Stimulated activated effector memory CD8-positive, alpha-beta T cell treated with anti-CD3 and anti-CD28 coated beads, Interleukin-12 subunit alpha, Interleukin-12 subunit beta, amount 100 ng/mL, for 72 hours (primary cell): ENCODE data around the gene PTPRE.

Experiments
- ATAC-seq: fragments of 150-1000 bp; cut with Tn5 transposase; 2 replicates; pipeline ENCODE4 v1.10.0; 2021
- DNase-seq, 2 donors: peaks; one replicate each; pipeline ENCODE4 v3.0.0; 2021 to 2022; ENCODE audit warnings: low spot score in 2 of 2
- H3K27ac Mint-ChIP-seq: one replicate; pipeline ENCODE4 v1.8.0; 2022; ENCODE audit warnings: mild to moderate bottlenecking, mixed read lengths
- H3K36me3 Mint-ChIP-seq: one replicate; pipeline ENCODE4 v1.8.0; 2022; ENCODE audit warnings: mild to moderate bottlenecking, mixed read lengths
- H3K4me1 Mint-ChIP-seq: one replicate; pipeline ENCODE4 v1.8.0; 2022; ENCODE audit warnings: mixed read lengths
- H3K4me3 Mint-ChIP-seq: one replicate; pipeline ENCODE4 v1.8.0; 2022; ENCODE audit warnings: mild to moderate bottlenecking, mixed read lengths
- H3K9me3 Mint-ChIP-seq: one replicate; pipeline ENCODE4 v1.8.0; 2022; ENCODE audit warnings: mixed read lengths

Gene PTPRE

DNA sequence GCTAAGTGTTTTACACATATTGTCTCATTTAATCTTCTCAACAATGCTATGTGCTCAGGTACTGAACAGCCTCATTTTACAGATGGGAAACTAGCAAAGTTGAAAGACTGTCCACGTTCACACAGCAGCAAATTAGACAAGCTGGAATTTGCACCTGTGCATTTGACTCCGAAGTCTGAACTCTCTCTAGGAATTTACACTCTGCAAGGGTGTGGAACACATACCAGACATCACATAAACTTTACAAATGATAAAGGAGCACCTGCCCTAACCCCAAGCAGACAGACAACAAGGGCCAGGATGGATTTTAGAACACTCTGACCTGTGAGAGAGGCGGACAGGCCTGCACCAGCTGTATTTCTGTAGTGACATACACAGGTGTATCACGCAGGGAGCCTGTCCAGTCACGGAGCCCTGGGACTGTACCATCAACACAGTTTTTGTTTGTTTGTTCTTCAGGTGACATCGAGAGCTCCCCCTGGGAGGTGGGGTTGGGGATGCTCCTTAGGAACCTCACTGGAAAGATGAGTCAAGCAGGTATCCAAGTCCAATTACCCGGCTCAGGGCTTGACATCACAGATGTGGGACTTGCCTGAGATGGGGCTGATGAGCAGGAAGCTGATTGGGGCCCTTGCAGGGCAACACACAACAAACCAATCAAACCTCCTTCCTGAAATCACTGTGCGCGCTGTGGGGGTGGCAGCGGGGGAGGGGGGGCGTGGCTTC, 188.3 kb downstream of the PTPRE start:
- Mint-ChIP-seq H3K4me3 (peak overlapping the region; percentile 61), H3K36me3 (peaks cover 29% of the 10 kb centered on the region)

DNA sequence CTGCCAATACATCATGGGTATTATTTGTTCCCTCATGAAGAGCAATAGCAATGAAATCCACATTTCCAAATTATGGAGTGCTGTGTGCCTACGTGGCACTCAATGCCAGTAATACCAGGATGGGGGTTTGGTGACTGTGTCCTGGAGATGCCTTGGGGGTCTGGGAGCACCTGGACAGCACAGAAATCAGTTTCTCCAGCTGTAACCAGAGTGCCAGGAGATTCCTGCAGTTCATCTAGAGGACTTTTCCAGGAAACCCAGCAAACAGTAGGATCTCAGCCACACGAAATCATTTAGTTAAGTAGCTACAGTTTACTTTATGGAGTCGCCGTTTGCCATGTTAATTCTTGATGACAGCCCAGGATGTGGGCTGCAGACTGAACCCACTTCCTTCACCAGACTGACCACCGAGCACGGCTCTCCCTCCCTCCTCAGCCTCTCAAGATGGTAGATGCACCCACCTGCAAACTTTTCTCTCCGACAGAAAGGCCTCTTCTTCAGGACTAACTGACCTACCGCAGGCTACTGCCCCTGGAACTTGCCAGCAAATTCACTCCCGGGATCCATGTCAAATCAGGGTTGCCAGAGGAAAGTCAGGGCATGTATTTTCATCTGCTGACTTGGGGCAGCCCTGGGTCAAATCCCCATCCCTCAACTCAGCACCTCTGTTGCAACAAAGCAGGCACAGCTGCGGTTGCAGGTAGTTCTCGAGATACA, 189.0 kb downstream of the PTPRE start:
- peak overlapping the region; percentile 61 for H3K4me3 Mint-ChIP-seq
- no peaks in the 10 kb centered on the region for H3K9me3 Mint-ChIP-seq
- ATAC-seq: peak; percentile 84
- peak overlapping the region; percentile 89 for H3K27ac Mint-ChIP-seq
- H3K4me1 Mint-ChIP-seq: peaks cover 33% of the 10 kb centered on the region
- peaks cover 29% of the 10 kb centered on the region for H3K36me3 Mint-ChIP-seq
- DNase-seq: peak in 1 of 2 donors; percentile 70

More for the DNA sequence above, 188.3 kb downstream of the PTPRE start:
- peak; percentile 90 for ATAC-seq
- Mint-ChIP-seq H3K27ac (peak overlapping the region; percentile 89), H3K4me1 (peaks cover 33% of the 10 kb centered on the region), H3K9me3 (no peaks in the 10 kb centered on the region)
- peak; percentile 16 to 67 for DNase-seq

DNA sequence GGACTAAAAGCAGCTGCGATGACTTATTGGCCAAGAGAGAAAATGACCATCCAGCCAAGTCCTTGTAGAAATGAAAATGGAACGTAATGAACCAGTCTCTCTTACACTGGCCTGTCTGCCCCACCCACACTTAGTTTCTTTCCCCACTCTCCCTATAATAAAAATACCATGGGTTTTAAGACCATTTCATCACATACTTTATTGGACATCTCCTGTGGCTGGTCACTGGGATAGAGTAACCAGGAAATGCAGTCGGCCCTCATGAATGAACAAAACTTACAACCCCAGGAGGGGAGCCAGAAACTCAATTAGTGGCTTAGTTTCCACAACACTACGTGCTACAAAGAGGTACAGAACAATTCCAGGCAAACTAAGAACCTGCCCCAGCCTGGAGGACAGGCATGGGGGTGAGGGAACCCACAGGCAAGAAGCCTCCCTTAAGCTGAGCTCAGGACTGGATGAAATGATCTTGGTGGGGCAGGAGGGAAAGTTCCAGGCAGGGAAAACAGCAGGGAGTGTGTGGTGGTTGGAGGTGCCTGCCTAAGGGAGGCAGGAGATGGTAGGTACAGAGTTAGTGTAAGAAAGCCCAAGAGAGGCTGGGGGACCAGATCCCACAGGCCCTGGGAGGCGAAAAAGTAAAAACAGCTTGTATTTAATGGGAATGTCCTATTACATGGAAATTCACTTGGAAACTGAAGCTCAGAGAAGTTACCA, 189.7 kb downstream of the PTPRE start:
- ATAC-seq: no peak
- no peaks in the 10 kb centered on the region for H3K9me3 Mint-ChIP-seq
- H3K36me3 Mint-ChIP-seq: peaks cover 29% of the 10 kb centered on the region
- H3K4me3 Mint-ChIP-seq: peak overlapping the region; percentile 61
- no peak for DNase-seq
- peaks cover 33% of the 10 kb centered on the region for H3K4me1 Mint-ChIP-seq
- peak overlapping the region; percentile 89 for H3K27ac Mint-ChIP-seq

DNA sequence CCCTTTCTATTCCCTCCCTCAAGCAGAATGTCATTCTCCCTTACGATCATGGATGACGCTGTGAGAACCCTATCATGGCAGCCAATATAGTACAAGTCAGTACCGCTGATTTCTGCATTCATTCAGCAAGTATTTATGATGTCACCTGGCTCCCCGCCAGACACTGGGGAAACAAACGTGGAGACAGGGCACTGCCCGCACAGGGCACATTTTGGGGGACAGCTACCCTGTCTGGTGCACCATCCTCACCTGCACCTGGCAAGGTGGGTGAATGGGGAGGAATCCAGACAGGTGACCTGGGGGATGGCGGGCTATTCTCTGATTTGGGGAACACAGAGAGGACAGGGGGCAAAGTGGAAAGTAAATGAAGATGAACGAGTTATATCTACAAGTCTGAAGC, 190.9 kb downstream of the PTPRE start:
- no peak overlapping the region for H3K4me3 Mint-ChIP-seq
- peaks cover 36% of the 10 kb centered on the region for H3K4me1 Mint-ChIP-seq
- no peaks in the 10 kb centered on the region for H3K9me3 Mint-ChIP-seq
- ATAC-seq: no peak
- DNase-seq: no peak
- H3K36me3 Mint-ChIP-seq: peaks cover 24% of the 10 kb centered on the region
- peak overlapping the region; percentile 45 for H3K27ac Mint-ChIP-seq

DNA sequence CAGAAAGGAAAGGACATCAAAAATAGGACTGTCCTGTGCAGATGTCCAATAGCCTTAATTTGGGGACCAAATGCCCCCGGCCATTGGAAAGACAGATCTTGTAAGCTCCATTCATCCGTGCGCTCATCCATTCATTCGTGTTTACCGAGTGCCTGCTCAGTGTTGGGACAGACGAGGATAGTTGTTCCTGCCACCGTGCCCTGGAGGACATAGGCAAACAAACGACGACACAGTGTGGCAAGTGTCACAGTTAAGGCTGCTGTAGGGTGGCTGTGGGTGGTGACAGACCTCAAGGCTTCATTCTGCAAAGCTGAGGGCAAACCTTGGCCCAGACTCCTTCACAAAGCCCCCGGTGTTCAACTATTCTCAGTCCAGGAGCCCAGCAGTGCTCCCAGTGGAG, 191.7 kb downstream of the PTPRE start:
- Mint-ChIP-seq H3K4me3 (no peak overlapping the region), H3K4me1 (peaks cover 44% of the 10 kb centered on the region), H3K9me3 (no peaks in the 10 kb centered on the region), H3K27ac (peak overlapping the region; percentile 43), H3K36me3 (peaks cover 16% of the 10 kb centered on the region)
- no peak for DNase-seq
- no peak for ATAC-seq

DNA sequence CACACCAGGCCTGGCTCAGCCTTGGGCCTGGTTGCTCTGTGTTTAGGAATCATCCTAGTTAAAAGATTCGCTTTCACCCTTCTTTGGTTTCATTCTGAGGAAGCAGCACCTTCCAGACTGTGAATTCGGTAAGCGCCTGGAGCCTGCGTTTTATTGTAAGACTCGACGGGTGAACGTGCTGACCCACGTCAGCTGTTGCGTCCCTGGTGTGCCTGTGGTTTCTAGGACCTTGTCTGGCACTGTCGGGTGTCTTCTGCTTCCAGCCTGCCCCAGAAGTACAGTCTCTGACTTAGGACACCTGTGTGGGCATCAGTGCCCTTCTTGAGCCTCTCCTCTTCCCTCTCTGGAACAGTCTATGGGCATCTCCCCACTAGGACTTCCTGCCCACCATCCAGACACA, 193.0 kb downstream of the PTPRE start:
- H3K27ac Mint-ChIP-seq: no peak overlapping the region
- peaks cover 16% of the 10 kb centered on the region for H3K36me3 Mint-ChIP-seq
- no peak overlapping the region for H3K4me3 Mint-ChIP-seq
- ATAC-seq: no peak
- no peaks in the 10 kb centered on the region for H3K9me3 Mint-ChIP-seq
- H3K4me1 Mint-ChIP-seq: peaks cover 48% of the 10 kb centered on the region
- DNase-seq: no peak

DNA sequence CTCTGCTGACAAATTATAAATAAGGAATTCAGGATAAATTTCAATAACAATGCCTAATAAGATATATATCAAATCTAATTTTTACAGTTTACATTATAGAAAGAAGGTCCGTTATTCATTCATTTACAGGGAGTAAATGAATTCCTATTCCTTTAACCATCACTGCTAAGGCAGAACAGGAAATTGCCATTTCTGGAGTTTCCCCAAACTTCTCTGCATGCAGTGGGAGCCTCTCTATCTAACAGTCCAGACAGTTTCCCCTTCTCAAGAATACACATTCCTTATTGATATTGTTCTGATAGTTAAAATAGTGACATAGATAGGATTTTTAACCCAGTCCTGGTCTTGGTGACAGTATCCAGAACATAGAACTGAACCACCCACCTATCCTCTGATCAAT, 195.0 kb downstream of the PTPRE start:
- DNase-seq: no peak
- H3K4me1 Mint-ChIP-seq: peaks cover 28% of the 10 kb centered on the region
- H3K9me3 Mint-ChIP-seq: no peaks in the 10 kb centered on the region
- no peak for ATAC-seq
- no peak overlapping the region for H3K27ac Mint-ChIP-seq
- peaks cover 3% of the 10 kb centered on the region for H3K36me3 Mint-ChIP-seq
- H3K4me3 Mint-ChIP-seq: no peak overlapping the region

DNA sequence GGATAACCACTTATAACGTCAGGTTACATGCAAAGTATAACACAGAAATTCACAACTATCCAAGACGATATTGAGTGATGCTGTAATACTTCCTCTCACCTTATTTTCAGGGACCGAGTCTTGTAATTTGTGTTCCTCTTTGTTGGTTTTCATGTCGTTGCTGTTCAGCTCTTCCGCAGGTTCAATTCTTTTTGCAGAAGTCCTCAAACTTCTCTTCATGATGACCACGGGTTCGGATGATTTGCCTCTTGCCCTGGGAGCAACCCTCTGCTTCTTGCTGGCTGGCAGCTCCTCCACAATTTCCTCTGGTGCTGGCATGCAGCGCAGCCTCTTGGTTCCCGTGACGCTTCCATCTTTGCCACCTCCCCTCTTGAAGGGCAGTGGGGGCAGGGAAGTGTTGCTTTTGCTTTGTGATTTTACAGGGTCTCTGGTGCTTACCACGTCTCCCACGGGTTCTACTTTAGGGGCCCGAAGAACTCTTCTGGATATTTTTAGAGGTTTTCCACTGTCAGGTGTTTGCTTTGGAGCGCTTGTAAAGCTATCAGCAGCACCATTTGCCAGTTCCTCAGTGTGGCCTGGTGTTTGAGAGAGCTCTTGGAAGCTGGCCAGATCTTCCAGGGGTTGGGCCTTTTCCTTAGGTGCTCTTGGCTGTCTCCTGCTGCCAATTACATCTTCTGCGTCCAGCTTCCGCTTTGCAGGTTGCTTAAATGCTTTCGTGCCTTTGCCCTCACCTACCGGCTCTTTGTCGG, 195.8 kb downstream of the PTPRE start:
- no peak for DNase-seq
- ATAC-seq: no peak
- Mint-ChIP-seq H3K36me3 (no peaks in the 10 kb centered on the region), H3K9me3 (no peaks in the 10 kb centered on the region), H3K27ac (peak overlapping the region; percentile 73), H3K4me1 (peaks cover 24% of the 10 kb centered on the region), H3K4me3 (peak overlapping the region; percentile 23)

DNA sequence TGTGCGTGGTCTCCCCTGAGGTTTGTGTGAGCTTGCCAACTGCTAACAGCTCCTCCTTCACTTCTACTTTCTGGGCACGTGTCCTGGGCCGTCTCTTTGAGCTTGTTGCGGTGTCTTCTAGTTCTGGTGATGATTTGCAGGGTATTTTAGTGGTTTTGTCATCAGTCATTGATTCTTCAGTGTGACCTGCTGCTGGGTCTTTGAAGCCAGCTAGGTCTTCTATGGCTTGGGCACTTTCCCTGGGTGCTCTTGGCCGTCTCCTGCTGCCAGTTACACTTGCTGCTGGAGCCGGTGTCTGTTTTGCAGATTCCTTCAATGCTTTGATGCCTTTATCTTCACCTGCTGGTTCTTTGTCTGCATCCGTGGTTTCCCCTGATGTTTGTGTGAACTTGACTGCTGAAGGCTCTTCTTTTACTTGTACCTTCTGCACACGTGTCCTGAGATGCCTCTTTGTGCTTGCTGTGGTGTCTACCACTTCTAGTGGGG, 196.4 kb downstream of the PTPRE start:
- no peak for DNase-seq
- ATAC-seq: peak; percentile 69
- Mint-ChIP-seq H3K9me3 (no peaks in the 10 kb centered on the region), H3K36me3 (no peaks in the 10 kb centered on the region), H3K4me1 (peaks cover 18% of the 10 kb centered on the region), H3K27ac (peak overlapping the region; percentile 73), H3K4me3 (peak overlapping the region; percentile 23)

DNA sequence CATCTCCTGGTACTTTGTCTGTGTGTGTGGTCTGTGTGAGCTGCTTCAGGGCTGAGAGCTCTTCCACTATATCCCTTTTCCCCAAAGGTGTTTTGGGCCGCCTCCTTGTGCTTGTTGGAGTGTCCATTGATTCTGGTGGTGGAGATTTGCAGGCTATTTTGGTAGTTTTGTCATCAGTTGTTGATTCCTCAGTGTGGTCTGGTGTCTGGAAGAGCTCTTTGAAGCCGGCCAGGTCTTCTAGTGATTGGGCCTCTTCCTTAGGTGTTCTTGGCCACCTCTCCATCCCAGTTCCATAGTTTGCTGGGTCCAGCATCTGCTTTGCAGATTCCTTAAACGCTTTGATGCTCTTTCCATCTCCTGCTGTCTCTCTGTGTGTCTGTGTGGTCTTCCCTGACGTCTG, 198.5 kb downstream of the PTPRE start:
- no peak for ATAC-seq
- peak overlapping the region; percentile 23 for H3K27ac Mint-ChIP-seq
- no peak for DNase-seq
- no peaks in the 10 kb centered on the region for H3K9me3 Mint-ChIP-seq
- H3K36me3 Mint-ChIP-seq: no peaks in the 10 kb centered on the region
- peaks cover 16% of the 10 kb centered on the region for H3K4me1 Mint-ChIP-seq
- H3K4me3 Mint-ChIP-seq: no peak overlapping the region

DNA sequence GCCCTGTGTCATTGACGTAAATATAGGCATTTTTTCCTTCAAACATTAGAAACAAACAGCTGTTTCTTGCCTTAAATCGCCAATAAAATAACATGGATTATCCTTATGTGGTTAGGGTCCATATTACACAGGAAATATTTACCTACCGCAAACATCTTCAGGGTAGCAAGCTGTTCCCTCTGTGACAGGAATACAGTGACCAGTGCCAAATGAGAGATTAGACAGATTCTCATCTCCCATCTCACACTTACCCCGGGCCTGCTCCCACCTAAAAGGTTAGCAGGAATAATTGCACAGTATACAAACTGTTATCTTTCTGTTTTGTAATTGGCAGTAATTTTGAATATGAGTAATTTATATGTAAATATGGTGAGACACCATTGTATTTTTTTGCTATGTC, 202.8 kb downstream of the PTPRE start:
- H3K4me1 Mint-ChIP-seq: no peaks in the 10 kb centered on the region
- no peaks in the 10 kb centered on the region for H3K36me3 Mint-ChIP-seq
- no peak for ATAC-seq
- DNase-seq: no peak
- H3K4me3 Mint-ChIP-seq: no peak overlapping the region
- no peak overlapping the region for H3K27ac Mint-ChIP-seq
- no peaks in the 10 kb centered on the region for H3K9me3 Mint-ChIP-seq

DNA sequence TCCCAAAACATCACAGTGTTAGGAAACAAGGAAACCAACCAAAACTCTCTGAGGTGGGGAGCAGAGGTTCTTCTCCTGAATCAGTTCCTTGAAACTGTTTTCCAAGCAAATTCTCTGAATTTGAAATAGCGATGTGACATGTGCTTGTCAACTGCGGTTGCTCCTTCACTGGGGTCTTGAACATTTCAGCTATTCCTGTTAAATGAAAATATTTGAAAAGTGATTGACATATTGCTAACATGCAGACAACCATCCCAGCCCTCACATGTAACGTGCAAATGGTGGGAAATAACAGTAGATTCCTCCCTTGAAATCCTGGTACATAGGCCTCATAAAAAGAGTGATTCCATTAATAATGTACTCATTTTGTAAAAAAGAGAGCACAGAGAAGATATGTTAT, 203.4 kb downstream of the PTPRE start:
- Mint-ChIP-seq H3K4me1 (no peaks in the 10 kb centered on the region), H3K9me3 (no peaks in the 10 kb centered on the region), H3K4me3 (no peak overlapping the region), H3K36me3 (no peaks in the 10 kb centered on the region), H3K27ac (no peak overlapping the region)
- no peak for ATAC-seq
- DNase-seq: no peak

DNA sequence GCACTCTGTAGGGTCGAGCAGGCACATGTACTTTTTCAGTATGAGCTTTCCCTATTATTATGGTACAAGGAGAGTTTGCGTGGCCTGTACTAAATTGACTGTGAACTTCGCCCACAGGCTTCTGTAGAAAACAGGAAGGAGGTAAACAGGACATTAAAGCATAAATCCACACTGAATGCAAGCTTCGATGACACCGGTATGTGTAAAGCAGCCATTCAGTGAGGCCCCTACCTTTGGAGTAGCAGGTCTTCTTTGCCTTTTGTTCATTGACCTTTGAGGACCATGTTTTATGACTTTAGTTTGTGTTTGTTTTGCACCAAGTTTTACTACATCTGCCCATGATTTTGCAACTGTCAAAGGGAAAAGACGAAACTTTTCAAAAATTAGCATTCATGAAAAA, 204.8 kb downstream of the PTPRE start:
- ATAC-seq (no peak), DNase-seq (no peak)
- no peaks in the 10 kb centered on the region for H3K4me1 Mint-ChIP-seq
- no peaks in the 10 kb centered on the region for H3K36me3 Mint-ChIP-seq
- H3K27ac Mint-ChIP-seq: no peak overlapping the region
- no peaks in the 10 kb centered on the region for H3K9me3 Mint-ChIP-seq
- H3K4me3 Mint-ChIP-seq: no peak overlapping the region

DNA sequence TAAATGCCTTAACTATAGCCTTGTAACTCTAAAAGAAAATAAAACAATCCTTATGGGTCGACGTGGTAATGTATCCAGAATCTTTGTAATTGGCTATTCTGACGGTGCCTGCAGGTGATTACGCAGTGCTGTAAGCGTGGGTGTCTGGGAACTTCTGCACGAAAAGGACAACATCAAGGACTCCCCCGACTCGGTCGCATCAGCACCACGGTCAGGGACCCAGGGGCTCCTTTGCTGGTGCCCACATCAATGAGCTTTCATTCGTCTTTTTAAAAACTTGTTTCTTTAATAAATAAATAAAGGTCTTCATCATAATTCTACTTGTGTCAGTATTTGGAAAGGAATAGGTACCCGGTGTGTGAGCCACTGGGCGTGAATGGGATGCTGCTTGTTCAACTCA, 206.1 kb downstream of the PTPRE start:
- no peak for ATAC-seq
- Mint-ChIP-seq H3K4me1 (no peaks in the 10 kb centered on the region), H3K36me3 (no peaks in the 10 kb centered on the region), H3K27ac (no peak overlapping the region), H3K9me3 (no peaks in the 10 kb centered on the region), H3K4me3 (no peak overlapping the region)
- no peak for DNase-seq

DNA sequence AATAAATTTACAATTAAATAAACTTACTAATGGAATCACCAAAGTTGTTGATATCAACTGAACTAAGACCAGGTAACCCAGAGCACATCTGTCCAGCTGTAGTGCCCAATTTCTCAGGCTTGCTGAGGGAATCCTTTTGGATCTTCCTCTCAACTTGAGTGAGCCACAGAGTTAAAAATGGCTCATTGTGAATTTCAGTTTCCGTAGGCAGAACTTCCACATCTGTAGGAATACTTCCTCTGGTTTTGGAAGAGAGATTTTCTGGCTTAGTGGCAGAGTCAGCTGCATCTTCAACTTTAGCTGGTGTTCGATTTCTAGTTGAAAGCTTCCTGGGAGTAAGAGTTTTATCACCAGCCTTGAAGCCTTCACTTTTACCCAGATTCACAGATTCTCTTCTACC, 208.0 kb downstream of the PTPRE start:
- ATAC-seq: no peak
- no peak overlapping the region for H3K4me3 Mint-ChIP-seq
- H3K27ac Mint-ChIP-seq: no peak overlapping the region
- no peak for DNase-seq
- H3K4me1 Mint-ChIP-seq: no peaks in the 10 kb centered on the region
- no peaks in the 10 kb centered on the region for H3K9me3 Mint-ChIP-seq
- no peaks in the 10 kb centered on the region for H3K36me3 Mint-ChIP-seq
